NCI-H146 (cell line): ENCODE data around the gene CFAP210.

Source experiments
- DNase-seq: peaks from one replicate; lab custom pipeline; 2025; lab: John Stamatoyannopoulos, UW

CFAP210 gene

GRCh38 chr2:169694113-169694893 is at the start of gene CFAP210, which contains the start of gene PHOSPHO2:
CFAP210 (minus strand) TSS chr2:169694405; CDS start chr2:169694327, 78 bp downstream.
PHOSPHO2 (plus strand) TSS chr2:169694469; CDS start chr2:169700972, 6,503 bp downstream.
- DNase-seq, result peak; percentile 94

GRCh38 chr2:169743549-169743948 is 49.3 kb upstream of the CFAP210 start:
- DNase-seq, result no peak

- DNase-seq, result peak; percentile 14
Measured at GRCh38 chr2:169739351-169739750, 45.1 kb upstream of the CFAP210 start.

- no peak for DNase-seq
Measured at GRCh38 chr2:169738566-169739229, 44.5 kb upstream of the CFAP210 start.

GRCh38 chr2:169736902-169737301 is 42.7 kb upstream of the CFAP210 start:
- no peak for DNase-seq

- DNase-seq, result no peak
Measured at GRCh38 chr2:169735623-169736022, 41.4 kb upstream of the CFAP210 start.

GRCh38 chr2:169734169-169734847 is 40.1 kb upstream of the CFAP210 start:
- peak; percentile 44 for DNase-seq

- DNase-seq, result no peak
Measured at GRCh38 chr2:169732583-169733358, 38.6 kb upstream of the CFAP210 start.

GRCh38 chr2:169732075-169732474 is 37.9 kb upstream of the CFAP210 start:
- DNase-seq, result no peak

- DNase-seq, result no peak
Measured at GRCh38 chr2:169729274-169729605, 35.0 kb upstream of the CFAP210 start.

GRCh38 chr2:169727065-169727464 is 32.9 kb upstream of the CFAP210 start:
- peak; percentile 9 for DNase-seq

- DNase-seq, result no peak
Measured at GRCh38 chr2:169721016-169721415, 26.8 kb upstream of the CFAP210 start.

GRCh38 chr2:169718930-169719504 is 24.8 kb upstream of the CFAP210 start:
- no peak for DNase-seq

GRCh38 chr2:169717691-169718063 is 23.5 kb upstream of the CFAP210 start:
- no peak for DNase-seq

GRCh38 chr2:169716938-169717690 is 22.9 kb upstream of the CFAP210 start:
- DNase-seq, result peak; percentile 57

GRCh38 chr2:169716238-169716886 is 22.2 kb upstream of the CFAP210 start:
- peak; percentile 75 for DNase-seq

- peak; percentile 10 for DNase-seq
Measured at GRCh38 chr2:169715379-169716237, 21.4 kb upstream of the CFAP210 start.

GRCh38 chr2:169714699-169715098 is 20.5 kb upstream of the CFAP210 start:
- no peak for DNase-seq

- DNase-seq, result no peak
Measured at GRCh38 chr2:169713331-169713730, 19.1 kb upstream of the CFAP210 start.
